ENCODE results near the gene MFN2.

DNA sequence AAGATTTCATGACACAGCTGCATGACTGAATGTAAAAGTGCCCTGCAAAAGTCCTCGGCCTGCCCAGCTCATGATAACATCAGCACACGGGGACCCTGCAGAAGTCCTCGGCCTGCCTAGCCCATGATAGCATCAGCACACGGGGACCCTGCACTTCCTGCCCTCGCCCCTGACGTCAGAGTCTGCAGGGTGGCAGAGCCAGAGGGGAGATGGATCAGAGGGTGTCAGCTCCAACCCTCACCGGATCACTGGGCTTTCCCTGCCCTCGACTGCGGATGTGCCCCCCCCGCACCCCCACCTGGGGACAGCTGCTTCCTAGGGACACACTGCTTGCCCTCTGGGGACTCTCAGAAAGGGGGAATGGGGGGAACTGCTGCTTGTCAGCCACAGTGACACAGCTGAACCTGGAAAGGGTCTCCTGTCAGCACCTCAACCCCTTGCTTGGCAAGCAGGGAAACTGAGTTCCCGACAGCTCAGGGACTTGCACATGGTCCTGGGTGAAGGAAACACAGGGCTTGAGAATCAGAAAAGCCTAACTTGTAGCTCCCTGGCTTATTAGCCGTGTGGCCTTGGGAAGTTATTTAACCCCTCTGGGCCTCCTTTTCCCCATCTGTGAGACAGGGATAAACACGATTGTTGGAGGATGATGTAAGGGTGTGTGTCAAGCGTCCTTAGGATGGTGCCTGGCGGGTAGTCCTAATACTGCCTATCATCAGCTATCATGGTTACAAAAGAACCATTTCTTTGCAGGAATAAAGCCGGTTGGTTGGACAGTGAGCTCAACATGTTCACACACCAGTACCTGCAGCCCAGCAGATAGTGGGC lies 30.7 kb downstream of the MFN2 start:
- TF ChIP-seq, protein P1, sequence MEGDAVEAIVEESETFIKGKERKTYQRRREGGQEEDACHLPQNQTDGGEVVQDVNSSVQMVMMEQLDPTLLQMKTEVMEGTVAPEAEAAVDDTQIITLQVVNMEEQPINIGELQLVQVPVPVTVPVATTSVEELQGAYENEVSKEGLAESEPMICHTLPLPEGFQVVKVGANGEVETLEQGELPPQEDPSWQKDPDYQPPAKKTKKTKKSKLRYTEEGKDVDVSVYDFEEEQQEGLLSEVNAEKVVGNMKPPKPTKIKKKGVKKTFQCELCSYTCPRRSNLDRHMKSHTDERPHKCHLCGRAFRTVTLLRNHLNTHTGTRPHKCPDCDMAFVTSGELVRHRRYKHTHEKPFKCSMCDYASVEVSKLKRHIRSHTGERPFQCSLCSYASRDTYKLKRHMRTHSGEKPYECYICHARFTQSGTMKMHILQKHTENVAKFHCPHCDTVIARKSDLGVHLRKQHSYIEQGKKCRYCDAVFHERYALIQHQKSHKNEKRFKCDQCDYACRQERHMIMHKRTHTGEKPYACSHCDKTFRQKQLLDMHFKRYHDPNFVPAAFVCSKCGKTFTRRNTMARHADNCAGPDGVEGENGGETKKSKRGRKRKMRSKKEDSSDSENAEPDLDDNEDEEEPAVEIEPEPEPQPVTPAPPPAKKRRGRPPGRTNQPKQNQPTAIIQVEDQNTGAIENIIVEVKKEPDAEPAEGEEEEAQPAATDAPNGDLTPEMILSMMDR (IDR thresholded peaks at IDR 0.05), result no peak
- no peak for TF ChIP-seq POLR2A (IDR thresholded peaks at IDR 0.05)
